Prostate gland (tissue), 2 donors: Measurements from ENCODE around the gene YTHDF1. TPM values are rescaled to one million over a fixed set of nuclear protein-coding genes. Genes with fewer than 3 reads are reported as not detected.

Experiments used
- DNase-seq: peaks from one replicate; pipeline ENCODE4 v3.0.0-alpha.2; 2019; ENCODE audit warnings: low spot score
- H3K27ac ChIP-seq, 2 donors: fragments of 200-600 bp; sonication (generic); 2 replicates each; pipeline ENCODE4 v1.5.1; 2017 to 2019
- H3K27me3 ChIP-seq: fragments of 200-600 bp; sonication (generic); replicated peaks from 2 replicates; pipeline ENCODE4 v1.5.1; 2019; ENCODE audit not compliant: insufficient read depth
- H3K36me3 ChIP-seq, 2 donors: fragments of 200-600 bp; sonication (generic); 1 replicate in 1 of 2; 2 replicates in 1 of 2; pipeline versions ENCODE4 v1.5.1 to v1.8.1; 2017 to 2019
- H3K4me1 ChIP-seq: fragments of 200-600 bp; sonication (generic); replicated peaks from 2 replicates; pipeline ENCODE4 v1.5.1; 2019
- H3K4me3 ChIP-seq, 2 donors: fragments of 200-600 bp; sonication (generic); 2 replicates each; pipeline ENCODE4 v1.5.1; 2017 to 2019
- H3K9me3 ChIP-seq: fragments of 200-600 bp; sonication (generic); 2 replicates; pipeline ENCODE4 v1.5.1; 2017
- POLR2A ChIP-seq: fragments of 450-650 bp; IDR thresholded peaks from one replicate; pipeline ENCODE4 v1.6.1; 2016; ENCODE audit warnings: antibody characterized with exemption, mild to moderate bottlenecking
- POLR2AphosphoS5 ChIP-seq: sonication (generic); formaldehyde crosslinking; IDR thresholded peaks from one replicate; pipeline ENCODE4 v1.6.1; 2017; ENCODE audit warnings: antibody characterized with exemption
- WGBS: methylation state at CpG from one replicate; pipeline ENCODE4 v1.1.5; 2018; 5-methylcytosine and 5-hydroxymethylcytosine counted together
- intact Hi-C: fragments of 100-400 bp; cut with DNase I; formaldehyde crosslinking; loops from one replicate; pipeline ENCODE4 v1.14.2; 2022
- total RNA-seq, 2 donors: library from RNA; depleted of rRNA; stranded (reverse); fragments of >200 nt; gene quantifications; one replicate each; pipeline ENCODE4 v1.1.0, GENCODE V29; 2016
- TF ChIP-seq, protein P1 (sequence below), 4 experiments: fragments of 200-600 bp in 2 of 4; fragments of 450-650 bp in 2 of 4; sonication (generic) in 2 of 4; IDR thresholded peaks; 1 replicate in 3 of 4; 2 replicates in 1 of 4; pipeline ENCODE4 v1.5.1; 2016 to 2019; ENCODE audit warnings: antibody characterized with exemption in 4 of 4, mild to moderate bottlenecking in 2 of 4, moderate library complexity in 2 of 4

YTHDF1 gene
- total RNA-seq, 2 donors from 2014 or later: 28.8 to 46.0 TPM

- WGBS: 57% methylated on average over 18 of the region's 18 CpGs
- Histone ChIP-seq H3K27me3 (peaks cover 5% of the 10 kb centered on the region), H3K4me3 (no peak overlapping the region), H3K4me1 (no peaks in the 10 kb centered on the region), H3K36me3 (no peaks in the 10 kb centered on the region), H3K9me3 (no peaks in the 10 kb centered on the region), H3K27ac (no peak overlapping the region)
- no peak for DNase-seq
- intact Hi-C loops: no loop called here
- TF ChIP-seq POLR2AphosphoS5: no peak
- TF ChIP-seq, protein P1, sequence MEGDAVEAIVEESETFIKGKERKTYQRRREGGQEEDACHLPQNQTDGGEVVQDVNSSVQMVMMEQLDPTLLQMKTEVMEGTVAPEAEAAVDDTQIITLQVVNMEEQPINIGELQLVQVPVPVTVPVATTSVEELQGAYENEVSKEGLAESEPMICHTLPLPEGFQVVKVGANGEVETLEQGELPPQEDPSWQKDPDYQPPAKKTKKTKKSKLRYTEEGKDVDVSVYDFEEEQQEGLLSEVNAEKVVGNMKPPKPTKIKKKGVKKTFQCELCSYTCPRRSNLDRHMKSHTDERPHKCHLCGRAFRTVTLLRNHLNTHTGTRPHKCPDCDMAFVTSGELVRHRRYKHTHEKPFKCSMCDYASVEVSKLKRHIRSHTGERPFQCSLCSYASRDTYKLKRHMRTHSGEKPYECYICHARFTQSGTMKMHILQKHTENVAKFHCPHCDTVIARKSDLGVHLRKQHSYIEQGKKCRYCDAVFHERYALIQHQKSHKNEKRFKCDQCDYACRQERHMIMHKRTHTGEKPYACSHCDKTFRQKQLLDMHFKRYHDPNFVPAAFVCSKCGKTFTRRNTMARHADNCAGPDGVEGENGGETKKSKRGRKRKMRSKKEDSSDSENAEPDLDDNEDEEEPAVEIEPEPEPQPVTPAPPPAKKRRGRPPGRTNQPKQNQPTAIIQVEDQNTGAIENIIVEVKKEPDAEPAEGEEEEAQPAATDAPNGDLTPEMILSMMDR (IDR thresholded peaks at IDR 0.05): no peak
- TF ChIP-seq POLR2A: no peak
Observed at GRCh38 chr20:63232235-63233060, 16.5 kb upstream of the YTHDF1 start.

- H3K4me3 ChIP-seq: no peak overlapping the region
- no peak overlapping the region for H3K27ac ChIP-seq
- DNase-seq: peak; percentile 47
- H3K4me1 ChIP-seq: no peaks in the 10 kb centered on the region
- TF ChIP-seq, protein P1 (IDR thresholded peaks at IDR 0.05): peak in 3 of 4 experiments; percentile 37 to 62 (median 53)
- no peak for TF ChIP-seq POLR2A
- no peak for TF ChIP-seq POLR2AphosphoS5
- H3K27me3 ChIP-seq: peaks cover 5% of the 10 kb centered on the region
- no peaks in the 10 kb centered on the region for H3K36me3 ChIP-seq
- H3K9me3 ChIP-seq: no peaks in the 10 kb centered on the region
- intact Hi-C loops: loop anchor here (2.0 kb wide), 1 partner anchor 48 kb away; no protein-coding TSS in a partner anchor
- 12% methylated on average over 17 of the region's 17 CpGs for WGBS
Observed at GRCh38 chr20:63230800-63231268, 14.9 kb upstream of the YTHDF1 start.

- no peak overlapping the region for H3K4me3 ChIP-seq
- no peak for DNase-seq
- no peak overlapping the region for H3K27ac ChIP-seq
- H3K4me1 ChIP-seq: no peaks in the 10 kb centered on the region
- WGBS: 71% methylated on average over 13 of the region's 13 CpGs
- TF ChIP-seq, protein P1 (IDR thresholded peaks at IDR 0.05): no peak
- TF ChIP-seq POLR2A (no peak), POLR2AphosphoS5 (no peak)
- H3K9me3 ChIP-seq: no peaks in the 10 kb centered on the region
- H3K36me3 ChIP-seq: no peaks in the 10 kb centered on the region
- intact Hi-C loops: loop anchor here (5.0 kb wide), 1 partner anchor 172 kb away; no protein-coding TSS in a partner anchor
- H3K27me3 ChIP-seq: peaks cover 3% of the 10 kb centered on the region
Observed at GRCh38 chr20:63228806-63229205, 12.9 kb upstream of the YTHDF1 start.

DNA sequence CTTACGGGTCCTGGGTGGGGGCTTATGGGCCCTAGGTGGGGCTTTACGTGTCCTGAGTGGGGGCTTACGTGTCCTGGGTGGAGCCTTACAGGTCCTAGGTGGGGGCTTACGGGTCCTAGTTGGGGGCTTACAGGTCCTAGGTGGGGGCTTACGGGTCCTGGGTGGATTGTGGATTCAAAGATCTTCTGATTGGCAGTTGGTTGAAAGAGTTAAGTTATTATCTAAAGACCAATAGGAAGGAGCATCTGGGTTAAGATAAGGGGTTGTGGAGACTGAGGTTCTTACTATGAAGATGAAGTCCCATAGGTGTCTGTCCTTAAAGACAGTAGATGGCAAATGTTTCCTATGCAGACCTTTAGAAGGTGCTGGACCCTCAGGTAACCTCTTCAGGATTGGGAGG lies 11.3 kb upstream of the YTHDF1 start:
- Histone ChIP-seq H3K4me1 (no peaks in the 10 kb centered on the region), H3K27me3 (peaks cover 3% of the 10 kb centered on the region), H3K27ac (no peak overlapping the region), H3K9me3 (no peaks in the 10 kb centered on the region), H3K4me3 (no peak overlapping the region), H3K36me3 (no peaks in the 10 kb centered on the region)
- TF ChIP-seq, protein P1 (IDR thresholded peaks at IDR 0.05): no peak
- TF ChIP-seq POLR2AphosphoS5 (no peak), POLR2A (no peak)
- no peak for DNase-seq
- intact Hi-C loops: loop anchor here (5.0 kb wide), 1 partner anchor 170 kb away; no protein-coding TSS in a partner anchor
- 100% methylated on average over 5 of the region's 5 CpGs for WGBS
